Activated CD4-positive, CD25-positive, alpha-beta regulatory T cell treated with anti-CD3 and anti-CD28 coated beads, Interleukin-2, amount 50 U/mL, for 24 hours (primary cell): ENCODE measurements around the gene REXO4.
"Not testable (repeated sequence)": the region's sequence is repeated elsewhere in the genome, so short reads cannot be mapped to it uniquely, and the experiment has no call there.

Experiments used
- ATAC-seq, 2 donors: fragments of 150-1000 bp; cut with Tn5 transposase; one replicate each; pipeline ENCODE4 v1.10.0; 2021; ENCODE audit warnings: mild to moderate bottlenecking in 1 of 2, moderate library complexity in 1 of 2

REXO4 gene

GRCh38 chr9:133417541-133418461 is at the start of gene REXO4:
TSS of gene REXO4 (minus strand) at chr9:133418010. CDS start at chr9:133417844, 166 bp downstream.
- peak; percentile 88 to 89 for ATAC-seq

- ATAC-seq, result no peak
These were observed 49.3 kb upstream of the REXO4 start for GRCh38 chr9:133467101-133467500.

- ATAC-seq, result no peak
These were observed 48.2 kb upstream of the REXO4 start for GRCh38 chr9:133465984-133466383.

- no peak for ATAC-seq
These were observed 46.8 kb upstream of the REXO4 start for GRCh38 chr9:133464638-133465037.

- ATAC-seq, result no peak
These were observed 46.2 kb upstream of the REXO4 start for GRCh38 chr9:133463864-133464615.

GRCh38 chr9:133463234-133463863 is 45.5 kb upstream of the REXO4 start:
- no peak for ATAC-seq

GRCh38 chr9:133461975-133462374 is 44.2 kb upstream of the REXO4 start:
- ATAC-seq, result no peak

GRCh38 chr9:133460405-133461175 is 42.8 kb upstream of the REXO4 start:
- no peak for ATAC-seq

- ATAC-seq, result peak; percentile 87 to 88
These were observed 41.9 kb upstream of the REXO4 start, which contains the start of gene CACFD1 for GRCh38 chr9:133459476-133460404. TSS of gene CACFD1 (plus strand) at chr9:133459978. CDS start at chr9:133460067, 89 bp downstream.

- no peak for ATAC-seq
These were observed 41.0 kb upstream of the REXO4 start for GRCh38 chr9:133458643-133459312.

- ATAC-seq, result no peak
These were observed 39.9 kb upstream of the REXO4 start for GRCh38 chr9:133457748-133458147.

GRCh38 chr9:133457233-133457632 is 39.4 kb upstream of the REXO4 start:
- ATAC-seq, result no peak

- no peak for ATAC-seq
These were observed 38.6 kb upstream of the REXO4 start for GRCh38 chr9:133456409-133456808.

GRCh38 chr9:133455936-133456335 is 38.1 kb upstream of the REXO4 start:
- no peak for ATAC-seq

- ATAC-seq, result no peak
These were observed 37.3 kb upstream of the REXO4 start for GRCh38 chr9:133454943-133455673.

GRCh38 chr9:133454325-133454724 is 36.5 kb upstream of the REXO4 start:
- no peak for ATAC-seq

- ATAC-seq, result no peak
These were observed 35.8 kb upstream of the REXO4 start for GRCh38 chr9:133453651-133454050.

- ATAC-seq, result no peak
These were observed 34.8 kb upstream of the REXO4 start for GRCh38 chr9:133452562-133452961.

- ATAC-seq, result not testable (repeated sequence)
These were observed 34.1 kb upstream of the REXO4 start for GRCh38 chr9:133451865-133452264.

- ATAC-seq, result no peak
These were observed 31.9 kb upstream of the REXO4 start for GRCh38 chr9:133449760-133450159.
